HG03060 (cell line): ENCODE measurements around the gene F2RL2.

Source experiments
- ATAC-seq: cut with Tn5 transposase; IDR thresholded peaks from one replicate; pipeline ENCODE4 v1.9.1; 2021; ENCODE audit warnings: low read depth, moderate number of reproducible peaks; ENCODE audit not compliant: unreplicated experiment

Gene F2RL2

DNA sequence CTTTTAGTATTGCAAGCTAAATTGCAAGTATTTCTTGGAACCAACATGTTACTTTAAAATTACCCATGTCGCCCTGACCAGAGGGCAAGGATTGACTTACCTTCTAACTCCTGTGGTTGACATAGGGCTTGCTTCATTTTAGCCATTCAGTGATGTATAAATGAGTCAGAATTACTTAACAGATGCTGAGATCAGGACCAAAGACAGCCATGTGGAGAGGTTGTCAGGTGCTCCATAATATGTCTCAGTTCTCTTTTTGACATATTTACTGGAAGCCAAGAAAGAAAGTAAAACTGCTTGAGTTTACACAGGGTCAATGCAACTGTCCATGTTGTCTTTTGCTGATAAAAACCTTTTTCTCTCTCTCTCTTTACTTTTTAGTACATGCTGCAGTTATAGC, 33.2 kb downstream of the F2RL2 start:
- peak; percentile 92 for ATAC-seq

DNA sequence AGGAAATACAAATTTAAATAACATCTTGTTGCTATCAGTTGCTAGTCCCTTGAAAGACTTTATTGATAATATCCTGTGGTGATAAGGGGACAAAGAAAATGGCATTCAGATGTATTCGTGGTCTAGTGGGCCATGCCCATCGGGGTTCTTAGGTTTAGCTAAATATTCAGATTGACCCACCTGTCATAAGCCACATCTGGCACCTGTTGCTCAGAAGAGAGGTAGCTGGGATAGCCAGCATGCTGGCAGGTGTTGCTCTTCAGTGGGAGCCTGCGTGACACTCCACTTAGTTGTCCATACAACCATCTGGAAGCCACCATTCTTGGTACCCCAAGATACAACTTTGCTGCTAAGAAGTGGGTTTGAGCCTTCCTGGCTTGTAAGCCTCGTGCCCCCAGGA, 36.7 kb downstream of the F2RL2 start:
- ATAC-seq: no peak

DNA sequence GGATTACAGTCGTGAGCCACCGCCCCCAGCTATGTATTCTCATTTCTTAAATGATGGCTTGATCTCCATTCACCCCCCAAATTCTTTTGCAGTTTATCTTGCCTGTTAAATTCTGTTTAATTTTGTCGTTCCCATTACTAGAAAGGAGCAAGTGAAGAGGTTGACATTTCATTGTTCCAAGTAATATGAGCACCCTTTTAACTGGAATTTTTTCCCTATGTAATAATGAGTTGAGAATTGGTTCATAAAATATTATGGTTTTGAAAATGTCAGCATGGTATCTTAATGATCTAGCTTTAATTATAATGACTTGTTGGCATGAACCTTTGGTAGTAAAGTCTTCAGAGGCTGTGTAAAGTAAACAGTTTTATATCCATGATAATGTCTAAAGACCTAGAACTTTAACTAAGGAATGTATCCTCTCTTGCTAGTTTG, 37.4 kb downstream of the F2RL2 start:
- ATAC-seq: no peak

DNA sequence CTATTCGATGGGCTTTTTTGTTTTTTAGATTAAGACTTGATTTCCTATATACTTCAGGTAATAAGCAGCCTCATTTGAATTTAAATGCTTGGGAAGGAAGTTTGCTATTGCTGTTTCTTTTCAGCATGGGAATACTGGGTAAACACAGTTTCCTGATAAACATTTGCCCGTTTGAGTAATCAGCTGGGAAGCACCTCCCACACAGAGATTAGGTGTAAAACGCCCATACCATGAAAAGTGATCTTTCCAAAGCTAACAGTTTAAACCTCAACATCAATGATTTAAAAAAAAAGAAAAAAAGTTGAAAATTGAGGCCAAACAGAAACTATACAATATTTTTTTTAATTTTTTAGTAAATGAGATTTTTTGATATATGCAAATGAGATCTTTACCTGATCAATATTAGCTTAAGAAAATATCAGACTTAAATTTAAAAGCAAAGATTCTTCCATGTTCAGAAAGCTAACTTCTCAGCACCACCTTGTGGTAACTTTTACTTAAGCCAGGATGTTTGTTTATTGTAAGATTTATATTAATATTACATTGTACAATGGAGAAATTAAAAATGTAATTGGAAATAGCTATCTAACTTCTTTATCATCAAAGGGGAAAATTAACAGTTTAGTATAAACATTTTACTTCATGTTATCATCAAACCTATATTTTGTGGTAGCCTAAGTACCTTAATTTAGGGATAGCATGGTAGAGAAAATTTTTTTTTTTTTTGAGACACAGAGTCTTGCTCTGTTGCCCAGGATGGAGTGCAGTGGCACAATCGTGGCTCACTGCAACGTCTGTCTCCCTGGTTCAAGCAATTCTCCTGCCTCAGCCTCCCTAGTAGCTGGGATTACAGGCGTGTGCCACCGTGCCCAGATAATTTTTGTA, 39.8 kb downstream of the F2RL2 start:
- ATAC-seq: no peak

DNA sequence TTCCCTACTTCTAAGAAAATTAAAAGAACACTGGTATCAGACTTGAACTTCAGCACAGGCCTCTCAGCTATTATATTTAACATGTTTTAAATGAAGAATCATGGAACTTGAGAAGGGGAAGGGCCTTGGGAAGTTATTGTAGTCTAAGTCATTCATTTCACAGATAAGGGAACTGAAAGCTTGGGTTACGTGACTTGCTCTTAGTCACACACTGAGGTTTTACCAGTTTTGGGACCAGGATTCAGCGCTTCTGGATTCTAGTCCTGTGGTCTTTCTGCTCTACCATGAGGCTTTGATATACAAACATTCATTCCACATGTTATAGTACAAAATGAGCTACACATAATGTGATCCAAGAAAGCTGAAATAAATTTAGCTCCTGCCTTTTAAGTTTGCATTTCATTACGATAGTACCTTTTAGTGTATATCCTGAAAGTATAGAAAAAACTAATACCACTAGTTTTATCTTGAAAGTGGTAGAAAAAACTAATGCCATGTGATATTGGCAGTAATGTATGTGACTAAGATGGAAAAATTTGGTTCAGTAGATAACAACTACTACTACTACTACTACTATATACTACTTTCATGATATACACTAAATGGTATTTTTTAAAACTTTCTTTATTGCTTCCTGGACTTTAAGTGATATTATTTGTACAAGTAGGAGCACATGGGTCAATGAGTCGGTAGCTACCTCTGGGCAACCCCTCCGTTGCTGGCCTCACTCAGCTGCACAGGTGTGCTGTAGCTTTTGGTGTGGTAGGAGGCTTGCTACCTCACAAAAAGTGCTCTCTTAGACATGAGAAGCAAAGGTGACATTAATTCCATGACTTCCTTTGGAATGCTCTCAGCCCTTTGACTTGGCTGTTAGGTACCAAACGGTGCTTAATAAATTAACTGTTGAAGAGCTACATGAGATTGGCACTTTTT, 40.7 kb downstream of the F2RL2 start:
- peak; percentile 80 for ATAC-seq

DNA sequence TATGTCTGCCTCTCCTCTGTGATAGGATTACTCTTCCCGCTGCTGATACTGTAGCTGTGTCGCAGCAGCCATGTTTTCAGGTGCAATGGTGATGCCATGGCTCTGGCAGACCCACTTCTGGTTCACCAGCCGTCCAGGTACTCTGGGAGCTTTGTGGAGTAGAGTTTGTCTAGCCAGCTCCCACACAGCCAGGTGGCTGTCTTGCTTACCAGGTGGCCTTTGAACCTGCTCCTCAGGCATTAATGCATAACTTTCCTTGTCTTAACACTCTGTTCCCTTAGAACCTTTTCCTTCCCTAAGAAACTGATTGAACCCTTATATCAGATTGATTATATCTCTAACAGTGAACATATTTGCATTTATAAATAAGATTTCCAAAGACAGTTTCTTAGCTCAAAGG, 42.2 kb downstream of the F2RL2 start:
- no peak for ATAC-seq

DNA sequence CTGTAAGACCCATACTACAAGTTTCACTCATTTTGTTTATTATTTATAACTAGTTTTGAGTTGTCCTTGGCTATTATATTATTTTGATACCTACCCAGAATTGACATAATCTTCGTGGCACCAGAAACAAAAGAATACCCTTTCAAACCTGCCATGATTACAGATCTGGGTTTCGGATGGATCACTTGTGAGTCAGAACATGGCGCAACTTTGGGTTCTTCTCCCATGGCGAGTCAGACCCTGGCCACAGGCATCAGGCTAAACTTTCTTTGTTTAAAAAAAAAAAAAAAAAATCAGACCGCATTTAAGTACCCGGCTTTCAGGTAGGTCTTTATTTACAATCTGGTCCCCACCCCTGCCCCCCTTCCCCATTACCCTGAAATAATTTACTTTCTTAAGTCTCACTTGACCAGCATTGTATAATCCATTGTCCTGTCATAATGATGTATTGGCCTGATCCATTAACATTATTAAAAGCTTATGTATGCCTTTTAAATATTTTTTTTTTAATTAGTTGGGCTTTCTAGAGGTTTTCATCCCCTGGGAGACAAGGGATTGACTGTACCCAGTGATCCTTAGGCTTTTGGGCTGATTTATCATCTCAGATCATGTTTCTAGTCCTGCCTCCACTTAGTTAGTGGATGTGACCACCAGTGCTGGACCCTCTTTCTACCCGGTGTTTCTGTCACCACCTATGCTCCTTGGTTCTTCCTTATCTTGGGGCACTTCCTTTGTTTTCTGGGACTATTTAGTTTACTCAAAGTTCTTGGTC, 43.9 kb downstream of the F2RL2 start:
- ATAC-seq: no peak

DNA sequence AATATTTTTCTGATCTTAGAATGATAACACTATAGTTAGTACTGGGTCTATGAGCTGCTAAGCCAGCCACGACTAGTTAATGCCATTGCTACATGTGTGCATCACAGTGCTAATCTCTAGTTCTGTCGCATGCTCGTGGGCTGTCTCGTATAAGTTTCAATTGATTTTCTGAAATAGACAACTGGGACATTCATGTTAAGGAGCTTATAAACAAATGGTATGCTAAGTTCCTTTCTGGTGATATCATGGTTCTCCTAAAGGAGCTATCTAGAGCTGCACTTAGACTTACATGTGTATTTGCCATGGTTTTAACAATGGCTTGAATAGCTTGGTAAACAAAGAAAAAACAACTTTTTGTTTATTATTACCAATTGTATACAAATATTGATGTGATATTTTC, 46.2 kb downstream of the F2RL2 start:
- ATAC-seq: no peak

DNA sequence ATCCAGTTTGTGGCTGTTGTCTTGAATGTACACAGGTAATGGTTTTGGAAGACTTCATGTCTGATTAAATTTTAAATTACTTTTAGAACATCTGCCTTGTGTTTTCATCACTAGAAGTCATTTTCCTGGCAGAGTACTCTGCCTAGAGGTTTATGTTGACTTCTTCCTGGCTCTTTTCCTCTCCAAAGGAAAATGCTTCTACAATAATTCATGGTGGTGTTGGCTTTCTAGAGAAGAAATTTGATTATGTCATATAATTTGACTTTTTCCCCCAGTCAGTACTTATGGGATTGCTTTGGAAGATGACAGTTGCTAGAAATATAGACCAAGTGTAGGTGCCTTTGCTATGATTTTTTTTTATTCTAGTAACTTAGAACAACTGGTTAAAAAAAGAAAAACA, 46.8 kb downstream of the F2RL2 start:
- no peak for ATAC-seq

DNA sequence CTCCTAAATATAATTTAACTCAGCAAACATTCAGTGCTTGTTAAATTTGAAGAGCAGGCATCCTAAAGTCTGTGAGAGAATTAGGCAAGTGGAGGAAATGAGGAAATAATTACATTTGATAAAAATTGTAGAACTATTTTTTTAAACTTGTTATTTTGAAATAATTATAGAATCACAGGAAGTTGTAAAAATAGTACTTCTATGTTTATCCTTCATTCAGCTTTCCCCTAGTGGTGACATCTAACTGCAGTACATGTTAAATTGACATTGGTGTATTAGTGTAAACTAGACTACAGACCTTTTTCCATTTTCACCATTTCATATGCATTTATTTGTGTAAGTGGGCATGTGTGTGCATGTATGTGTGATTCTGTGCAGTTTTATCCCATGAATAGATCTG, 51.6 kb downstream of the F2RL2 start:
- ATAC-seq: no peak

DNA sequence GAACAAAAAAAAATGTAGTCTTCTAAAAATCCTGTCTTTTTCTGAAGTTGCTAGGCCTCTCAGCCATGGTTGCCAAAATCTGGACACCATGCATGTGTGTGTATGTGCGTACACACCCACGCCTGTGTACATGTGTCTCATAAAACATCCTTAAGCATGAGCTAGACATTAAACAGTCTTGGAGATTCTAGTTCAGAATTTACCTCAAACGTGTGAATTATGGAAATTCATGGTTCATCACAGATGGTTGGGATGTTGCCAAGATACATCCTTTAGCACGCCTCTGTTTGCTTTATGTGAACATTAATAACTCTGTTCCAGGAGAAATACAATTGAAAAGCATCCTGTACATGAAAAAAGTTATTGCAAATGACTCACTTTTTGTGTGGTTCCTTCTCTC, 53.0 kb downstream of the F2RL2 start:
- no peak for ATAC-seq
